Progenitor cell of endocrine pancreas (in vitro differentiated cells): ENCODE data around the gene PCSK5. TPM values are rescaled to one million over a fixed set of nuclear protein-coding genes. Genes with fewer than 3 reads are reported as not detected.

Experiments
- DNase-seq: peaks from one replicate; pipeline ENCODE4 v3.0.0; 2021; ENCODE audit warnings: low spot score; ENCODE audit not compliant: unreplicated experiment
- H3K27ac Mint-ChIP-seq: 2 replicates; pipeline ENCODE4 v1.8.0; 2021; ENCODE audit warnings: mild to moderate bottlenecking, moderate library complexity, mixed read lengths
- H3K27me3 Mint-ChIP-seq: 2 replicates; pipeline ENCODE4 v1.8.0; 2021; ENCODE audit warnings: mixed read lengths
- H3K36me3 Mint-ChIP-seq: 2 replicates; pipeline ENCODE4 v1.8.0; 2022; ENCODE audit warnings: mixed read lengths; ENCODE audit not compliant: insufficient read depth
- H3K4me1 Mint-ChIP-seq: 2 replicates; pipeline ENCODE4 v1.8.0; 2021; ENCODE audit warnings: low read depth, mixed read lengths
- H3K4me3 Mint-ChIP-seq: 2 replicates; pipeline ENCODE4 v1.8.0; 2021; ENCODE audit warnings: low read depth, mild to moderate bottlenecking, moderate library complexity, mixed read lengths
- H3K9me3 Mint-ChIP-seq: 2 replicates; pipeline ENCODE4 v1.8.0; 2021; ENCODE audit warnings: low read depth, mixed read lengths
- long read RNA-seq: library from polyadenylated mRNA; unstranded; transcript quantifications from one replicate; pipeline ENCODE4 v2.0.0, GENCODE V29; 2020
- total RNA-seq: library from RNA; stranded (reverse); gene quantifications from 2 replicates; pipeline ENCODE4 v1.2.1, GENCODE V29; 2021
- TF ChIP-seq, protein P1 (sequence below): fragments of 200-600 bp; sonication (generic); IDR thresholded peaks from one replicate; pipeline ENCODE4 v1.5.0; 2021; ENCODE audit warnings: antibody characterized with exemption, mild to moderate bottlenecking; ENCODE audit not compliant: unreplicated experiment

The PCSK5 gene
- 7.3 and 9.8 TPM in 2 replicates for total RNA-seq
- long read RNA-seq, full-length matches to known transcripts, result 1 of 9 reads
- long read RNA-seq, partial matches to known transcripts, result 2 of 9 reads
- long read RNA-seq, other reads (novel, unspliced or antisense), result 6 of 9 reads

- Mint-ChIP-seq H3K4me1 (peaks cover 28% of the 10 kb centered on the region), H3K9me3 (no peaks in the 10 kb centered on the region), H3K36me3 (no peaks in the 10 kb centered on the region), H3K27ac (peak within 1 kb of the TSS; percentile 22), H3K27me3 (peaks cover 61% of the 10 kb centered on the region), H3K4me3 (peak within 1 kb of the TSS; percentile 83)
- TF ChIP-seq, protein P1, sequence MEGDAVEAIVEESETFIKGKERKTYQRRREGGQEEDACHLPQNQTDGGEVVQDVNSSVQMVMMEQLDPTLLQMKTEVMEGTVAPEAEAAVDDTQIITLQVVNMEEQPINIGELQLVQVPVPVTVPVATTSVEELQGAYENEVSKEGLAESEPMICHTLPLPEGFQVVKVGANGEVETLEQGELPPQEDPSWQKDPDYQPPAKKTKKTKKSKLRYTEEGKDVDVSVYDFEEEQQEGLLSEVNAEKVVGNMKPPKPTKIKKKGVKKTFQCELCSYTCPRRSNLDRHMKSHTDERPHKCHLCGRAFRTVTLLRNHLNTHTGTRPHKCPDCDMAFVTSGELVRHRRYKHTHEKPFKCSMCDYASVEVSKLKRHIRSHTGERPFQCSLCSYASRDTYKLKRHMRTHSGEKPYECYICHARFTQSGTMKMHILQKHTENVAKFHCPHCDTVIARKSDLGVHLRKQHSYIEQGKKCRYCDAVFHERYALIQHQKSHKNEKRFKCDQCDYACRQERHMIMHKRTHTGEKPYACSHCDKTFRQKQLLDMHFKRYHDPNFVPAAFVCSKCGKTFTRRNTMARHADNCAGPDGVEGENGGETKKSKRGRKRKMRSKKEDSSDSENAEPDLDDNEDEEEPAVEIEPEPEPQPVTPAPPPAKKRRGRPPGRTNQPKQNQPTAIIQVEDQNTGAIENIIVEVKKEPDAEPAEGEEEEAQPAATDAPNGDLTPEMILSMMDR, result peak; percentile 47
- DNase-seq, result peak; percentile 84
Measured at GRCh38 chr9:75890472-75891276, at the start of gene PCSK5. Gene PCSK5 (plus strand): TSS chr9:75890673. CDS start chr9:75891182, 509 bp downstream.

DNA sequence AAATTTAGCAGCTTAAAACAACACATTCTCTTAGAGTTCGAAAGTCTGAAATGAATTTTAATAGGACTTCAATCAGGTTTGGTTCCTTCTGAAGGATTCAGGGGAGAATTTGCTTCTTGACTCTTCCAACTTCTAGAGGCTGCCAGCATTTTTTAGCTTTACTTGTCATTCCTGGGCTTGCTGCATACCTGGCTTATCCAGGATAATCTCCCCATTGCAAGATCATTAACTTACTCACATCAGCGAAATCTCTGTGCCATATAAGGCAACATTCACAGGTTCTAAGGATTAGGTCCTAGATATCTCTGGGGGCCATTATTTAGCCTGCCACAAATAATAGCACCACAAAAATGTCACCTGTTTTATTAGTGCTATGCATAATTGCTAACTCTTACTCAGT, 46.2 kb upstream of the PCSK5 start:
- H3K4me1 Mint-ChIP-seq, result peaks cover 4% of the 10 kb centered on the region
- TF ChIP-seq, protein P1, result no peak
- H3K9me3 Mint-ChIP-seq, result no peaks in the 10 kb centered on the region
- H3K4me3 Mint-ChIP-seq, result no peak overlapping the region
- peaks cover 2% of the 10 kb centered on the region for H3K27me3 Mint-ChIP-seq
- DNase-seq, result no peak
- no peak overlapping the region for H3K27ac Mint-ChIP-seq
- no peaks in the 10 kb centered on the region for H3K36me3 Mint-ChIP-seq

- peaks cover 2% of the 10 kb centered on the region for H3K27me3 Mint-ChIP-seq
- H3K4me3 Mint-ChIP-seq, result no peak overlapping the region
- H3K27ac Mint-ChIP-seq, result no peak overlapping the region
- TF ChIP-seq, protein P1, result no peak
- no peak for DNase-seq
- peaks cover 4% of the 10 kb centered on the region for H3K9me3 Mint-ChIP-seq
- H3K36me3 Mint-ChIP-seq, result no peaks in the 10 kb centered on the region
- H3K4me1 Mint-ChIP-seq, result peaks cover 4% of the 10 kb centered on the region
Measured at GRCh38 chr9:75845806-75846205, 44.7 kb upstream of the PCSK5 start.

DNA sequence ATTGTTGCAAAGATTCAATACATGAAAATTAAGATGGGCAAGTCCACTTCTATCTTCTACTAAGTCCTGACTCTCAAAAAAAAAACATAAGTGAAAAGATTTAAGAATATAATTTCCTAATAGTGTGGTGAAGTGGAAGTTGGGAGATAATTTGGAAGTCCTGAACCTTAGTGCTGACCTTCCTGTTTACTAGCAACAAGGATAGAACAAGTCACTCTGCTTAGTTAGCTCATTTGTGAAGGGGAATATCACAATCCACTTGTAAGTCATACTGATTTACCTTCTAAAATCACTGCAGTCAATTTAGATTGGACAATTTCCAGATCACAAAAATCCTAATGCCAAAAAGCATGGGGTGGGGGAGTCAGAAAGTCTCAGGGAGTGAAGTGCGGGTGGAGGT, 43.4 kb upstream of the PCSK5 start:
- H3K27ac Mint-ChIP-seq, result no peak overlapping the region
- peaks cover 4% of the 10 kb centered on the region for H3K9me3 Mint-ChIP-seq
- no peak overlapping the region for H3K4me3 Mint-ChIP-seq
- TF ChIP-seq, protein P1, result no peak
- H3K36me3 Mint-ChIP-seq, result no peaks in the 10 kb centered on the region
- H3K4me1 Mint-ChIP-seq, result peaks cover 10% of the 10 kb centered on the region
- H3K27me3 Mint-ChIP-seq, result peaks cover 2% of the 10 kb centered on the region
- no peak for DNase-seq

- TF ChIP-seq, protein P1, result no peak
- Mint-ChIP-seq H3K4me1 (peaks cover 15% of the 10 kb centered on the region), H3K27ac (peak overlapping the region; percentile 33), H3K4me3 (no peak overlapping the region), H3K27me3 (peaks cover 5% of the 10 kb centered on the region), H3K9me3 (peaks cover 4% of the 10 kb centered on the region), H3K36me3 (no peaks in the 10 kb centered on the region)
- DNase-seq, result no peak
Measured at GRCh38 chr9:75850459-75851200, 39.8 kb upstream of the PCSK5 start.
